Sigmoid colon (tissue), 4 donors: ENCODE results near the gene ALS2CL.

Experiments used
- CTCF ChIP-seq, 4 experiments: fragments of 450-650 bp in 3 of 4; fragments of 200-600 bp in 1 of 4; IDR thresholded peaks; one replicate each; pipeline ENCODE4 v1.5.1; 2016 to 2019; ENCODE audit warnings: antibody characterized with exemption in 4 of 4, mild to moderate bottlenecking in 3 of 4, moderate library complexity in 2 of 4
- EP300 ChIP-seq, 4 donors: sonication (generic); formaldehyde crosslinking; IDR thresholded peaks; one replicate each; pipeline ENCODE4 v1.6.1; 2017; ENCODE audit warnings: antibody characterized with exemption in 4 of 4
- POLR2A ChIP-seq, 2 donors: fragments of 450-650 bp; IDR thresholded peaks; one replicate each; pipeline ENCODE4 v1.6.1; 2016; ENCODE audit warnings: antibody characterized with exemption in 2 of 2, mild to moderate bottlenecking in 2 of 2, moderate library complexity in 2 of 2

- TF ChIP-seq CTCF (IDR thresholded peaks at IDR 0.05) = no peak
- TF ChIP-seq EP300 (IDR thresholded peaks at IDR 0.05) = no peak
- no peak for TF ChIP-seq POLR2A (IDR thresholded peaks at IDR 0.05)
Measured at GRCh38 chr3:46710229-46710628, 16.8 kb upstream of the ALS2CL start.
